NCI-H345 treated with DMSO at 0.1 percent for 48 hours (cell line): ENCODE measurements around the gene PICK1.
"Not testable (repeated sequence)": the region's sequence is repeated elsewhere in the genome, so short reads cannot be mapped to it uniquely, and the experiment has no call there.

ENCODE experiments used
- DNase-seq: peaks from one replicate; lab custom pipeline; 2025; ENCODE audit not compliant: unreplicated experiment; lab: John Stamatoyannopoulos, UW

The PICK1 gene

GRCh38 chr22:38030311-38031133 is 26.7 kb upstream of the PICK1 start:
- DNase-seq, result no peak

- no peak for DNase-seq
Observed at GRCh38 chr22:38031491-38031890, 25.7 kb upstream of the PICK1 start.

- no peak for DNase-seq
Observed at GRCh38 chr22:38032681-38033521, 24.3 kb upstream of the PICK1 start.

GRCh38 chr22:38033522-38034277 is 23.5 kb upstream of the PICK1 start:
- DNase-seq, result no peak

- DNase-seq, result no peak
Observed at GRCh38 chr22:38034278-38034882, 22.8 kb upstream of the PICK1 start.

DNA sequence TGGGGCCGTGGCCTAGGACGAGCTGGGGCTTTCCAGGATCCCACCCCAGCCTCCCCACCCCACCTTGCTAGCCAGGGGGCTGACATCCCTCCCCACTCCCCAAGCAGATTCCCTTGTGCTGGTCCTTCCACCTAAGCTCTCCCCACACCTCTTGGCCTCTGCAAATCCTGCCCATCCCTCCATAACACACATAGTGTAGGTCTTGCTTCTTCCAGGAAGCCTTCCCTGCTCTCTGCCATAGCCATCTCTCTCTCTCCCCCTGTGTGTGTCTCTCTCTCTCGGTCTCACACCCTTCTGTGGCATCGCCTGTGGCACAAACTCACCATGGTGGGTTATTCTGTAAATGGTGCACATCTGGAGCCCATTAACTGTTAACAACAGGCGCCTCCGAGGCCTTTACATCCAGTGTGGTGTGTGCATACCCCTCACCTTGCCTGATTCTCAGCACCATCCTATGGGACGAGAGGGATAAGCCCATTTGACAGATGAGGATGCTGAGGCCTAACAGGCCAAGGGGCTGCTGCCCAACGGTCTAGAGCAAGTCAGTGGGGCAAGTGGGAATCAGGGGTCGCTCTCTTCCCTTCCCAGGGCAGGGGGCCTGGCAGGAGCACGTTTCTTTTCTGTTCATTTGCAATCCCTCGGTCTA is 22.2 kb upstream of the PICK1 start:
- no peak for DNase-seq

DNA sequence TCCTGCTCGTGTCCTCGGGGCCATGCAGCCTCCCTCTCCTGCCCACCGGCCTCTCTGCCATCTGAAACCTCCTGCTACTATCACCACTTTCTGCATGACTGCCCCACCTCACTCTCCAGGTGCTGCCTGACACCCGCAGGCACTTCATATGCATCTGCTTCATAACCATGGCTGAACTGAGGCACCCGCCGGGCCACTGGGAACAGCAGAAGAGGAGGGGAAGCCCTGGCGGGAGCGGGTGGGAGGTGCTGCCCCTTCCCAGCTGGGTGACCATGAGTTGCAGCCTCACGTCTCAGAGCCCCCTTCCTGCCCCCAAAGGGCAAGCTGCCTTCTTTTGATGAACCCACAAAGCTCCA is 21.7 kb upstream of the PICK1 start:
- DNase-seq, result no peak

DNA sequence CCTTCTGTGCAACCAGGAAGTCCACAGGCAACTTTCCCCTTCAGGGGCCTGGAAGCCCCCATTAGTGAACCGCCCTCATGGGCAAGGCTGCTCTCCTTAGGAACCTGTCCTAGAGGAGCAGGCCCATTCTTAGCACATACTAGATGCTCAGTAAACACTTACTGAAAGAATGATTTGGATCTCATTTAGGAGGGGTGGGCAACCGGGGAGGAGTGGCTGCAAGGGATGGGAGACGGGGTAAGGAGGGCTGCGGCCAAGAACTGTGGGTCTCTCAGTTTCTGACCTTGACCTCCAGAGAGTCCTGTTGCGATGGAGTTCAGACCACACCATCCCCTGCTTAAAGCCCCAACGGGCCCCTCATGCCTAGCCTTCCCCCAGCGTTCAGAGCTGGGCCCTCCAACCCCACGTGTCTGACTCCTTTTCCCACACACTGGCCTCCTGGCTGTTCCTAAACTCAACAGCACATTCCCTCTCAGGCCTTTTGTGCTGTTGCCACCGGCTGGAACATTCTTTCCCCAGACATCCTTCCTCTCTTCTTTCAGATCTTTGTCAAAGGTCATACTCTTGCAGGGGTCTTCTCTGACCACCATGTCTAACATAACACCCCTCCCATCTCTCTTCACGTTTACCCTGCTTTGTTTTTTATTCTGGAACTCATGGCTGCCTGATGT is 20.7 kb upstream of the PICK1 start:
- DNase-seq, result no peak

GRCh38 chr22:38037367-38038150 is 19.6 kb upstream of the PICK1 start:
- DNase-seq, result not testable (repeated sequence)

DNA sequence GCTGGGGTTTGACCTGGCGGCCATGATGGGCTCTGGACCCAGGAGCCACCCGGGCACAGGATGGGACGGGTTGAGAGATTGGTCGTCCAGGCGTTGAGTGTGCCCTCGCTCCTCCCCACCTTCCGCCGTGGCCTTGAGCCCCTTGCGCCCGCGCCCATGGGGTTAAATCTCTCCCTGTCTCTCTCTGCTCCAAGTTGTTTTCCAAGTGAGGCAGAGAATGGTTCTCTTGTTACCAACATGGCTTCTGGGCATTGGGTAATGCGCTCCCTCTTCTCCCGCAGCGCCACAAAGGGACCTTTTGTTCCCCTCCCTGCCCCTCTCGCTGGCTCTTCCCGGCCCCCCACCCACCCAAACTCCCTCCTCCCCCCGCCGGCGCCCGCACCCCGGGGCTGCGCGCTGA is 18.8 kb upstream of the PICK1 start:
- DNase-seq, result no peak

- no peak for DNase-seq
Observed at GRCh38 chr22:38038890-38039812, 18.1 kb upstream of the PICK1 start.

- DNase-seq, result no peak
Observed at GRCh38 chr22:38040953-38041759, 16.0 kb upstream of the PICK1 start.

DNA sequence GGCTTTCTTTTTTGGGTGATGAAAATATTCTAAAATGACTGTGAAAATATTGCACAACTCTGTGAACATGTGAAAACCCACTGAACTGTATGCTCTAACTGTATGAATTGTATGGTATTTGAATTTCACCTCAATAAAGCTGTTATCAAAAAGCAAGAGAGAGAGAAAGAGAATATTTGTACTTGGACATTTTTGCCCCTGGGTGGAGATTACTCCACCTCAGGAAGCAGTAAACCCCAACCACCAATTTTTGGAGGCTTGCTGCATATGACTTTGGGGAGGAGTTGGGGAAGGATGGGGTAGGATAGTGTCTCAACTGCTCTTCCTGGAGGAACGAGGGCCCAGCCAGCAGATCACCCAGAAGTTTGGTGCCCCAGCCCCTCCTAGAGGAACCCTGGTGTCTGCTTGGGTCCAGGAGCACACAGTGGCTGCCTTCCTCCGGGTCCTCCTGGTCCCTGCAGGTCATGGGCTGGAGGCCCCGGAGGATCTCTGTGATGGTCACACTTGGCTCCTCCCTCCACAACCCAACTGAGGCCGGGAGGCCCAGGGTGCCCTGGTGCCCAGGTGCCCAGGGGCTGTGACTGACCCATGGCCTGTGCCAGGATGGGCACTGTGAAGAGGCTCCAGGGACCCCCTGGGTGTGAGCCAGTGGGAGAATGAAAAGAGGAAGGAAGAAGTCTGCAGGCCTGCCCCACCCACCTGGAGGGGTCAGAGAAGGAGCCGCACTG is 15.3 kb upstream of the PICK1 start:
- DNase-seq, result no peak

DNA sequence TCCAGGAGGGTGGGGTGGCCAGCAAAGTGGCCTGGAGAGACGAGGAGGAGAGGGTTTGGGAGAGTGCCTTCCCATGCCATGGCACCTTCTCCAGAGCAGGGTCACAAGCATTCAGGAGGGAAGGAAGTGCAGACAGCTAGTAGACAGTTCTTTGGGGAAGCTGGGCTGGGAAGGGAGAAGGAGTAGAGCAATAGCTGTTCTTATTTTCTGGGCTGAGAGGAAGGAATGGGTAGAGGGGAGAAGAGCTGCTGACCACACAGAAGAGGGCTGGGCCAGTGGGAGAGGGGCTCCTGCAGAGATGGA is 14.8 kb upstream of the PICK1 start:
- no peak for DNase-seq

DNA sequence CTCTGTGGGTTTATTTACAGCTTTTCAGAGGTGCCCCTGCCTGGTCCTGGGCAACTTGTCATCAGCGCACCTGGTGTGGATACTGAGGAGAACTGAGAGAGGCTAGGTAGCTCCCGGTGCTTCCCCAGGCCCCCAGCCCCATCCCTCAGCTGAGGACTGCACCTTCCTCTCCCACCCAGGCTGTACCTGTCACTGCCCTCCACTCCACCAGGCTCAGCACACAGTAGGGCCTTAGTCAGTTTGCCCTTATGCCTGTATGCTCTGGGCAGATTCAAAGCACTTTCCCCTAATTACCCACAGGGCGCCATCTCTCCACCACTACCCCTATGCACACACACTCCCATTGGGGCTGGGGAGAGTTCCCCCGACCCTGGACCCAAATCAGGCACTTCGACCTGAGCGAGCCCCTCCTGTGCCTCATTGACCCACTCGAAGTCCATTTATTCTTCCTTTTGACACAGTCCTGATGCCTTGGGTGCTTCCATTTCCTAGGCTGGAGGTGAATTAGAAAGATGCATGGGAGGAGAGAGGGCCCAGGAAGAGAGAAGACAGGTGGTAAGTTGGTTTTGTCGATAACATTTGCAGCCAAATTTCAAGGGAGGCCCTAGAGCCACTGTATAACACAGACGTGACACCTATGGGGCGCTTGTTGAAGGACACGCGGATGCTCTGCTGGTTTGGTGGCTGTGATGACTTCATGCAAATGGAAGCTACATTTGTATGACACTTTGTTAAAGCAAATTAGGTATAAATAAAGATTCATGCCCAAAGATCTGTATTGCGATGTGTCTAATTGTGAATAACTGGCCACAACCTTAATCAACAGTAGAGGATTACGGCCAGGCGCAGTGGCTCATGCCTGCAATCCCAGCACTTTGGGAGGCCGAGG is 13.8 kb upstream of the PICK1 start:
- no peak for DNase-seq
